Mesenteric fat pad (tissue), 1 donor: ENCODE data around the gene MT3. TPM values are rescaled to one million over a fixed set of nuclear protein-coding genes. Genes with fewer than 3 reads are reported as not detected.

Experiments
- DNase-seq: peaks from one replicate; pipeline ENCODE4 v3.0.0-alpha.2; 2020; ENCODE audit warnings: low spot score
- total RNA-seq: library from RNA; stranded (reverse); fragmentation: NEBNext Ultra II Directional; extraction: Animal tissue kit (Norgen Biotek cat#: 25700); gene quantifications from one replicate; pipeline ENCODE4 v1.2.1, GENCODE V29; 2021
- donor health status: DM: yes; HTN: yes; CAD: no.

The MT3 gene
- total RNA-seq, 1 donor from 2014 or later, result not detected

DNA sequence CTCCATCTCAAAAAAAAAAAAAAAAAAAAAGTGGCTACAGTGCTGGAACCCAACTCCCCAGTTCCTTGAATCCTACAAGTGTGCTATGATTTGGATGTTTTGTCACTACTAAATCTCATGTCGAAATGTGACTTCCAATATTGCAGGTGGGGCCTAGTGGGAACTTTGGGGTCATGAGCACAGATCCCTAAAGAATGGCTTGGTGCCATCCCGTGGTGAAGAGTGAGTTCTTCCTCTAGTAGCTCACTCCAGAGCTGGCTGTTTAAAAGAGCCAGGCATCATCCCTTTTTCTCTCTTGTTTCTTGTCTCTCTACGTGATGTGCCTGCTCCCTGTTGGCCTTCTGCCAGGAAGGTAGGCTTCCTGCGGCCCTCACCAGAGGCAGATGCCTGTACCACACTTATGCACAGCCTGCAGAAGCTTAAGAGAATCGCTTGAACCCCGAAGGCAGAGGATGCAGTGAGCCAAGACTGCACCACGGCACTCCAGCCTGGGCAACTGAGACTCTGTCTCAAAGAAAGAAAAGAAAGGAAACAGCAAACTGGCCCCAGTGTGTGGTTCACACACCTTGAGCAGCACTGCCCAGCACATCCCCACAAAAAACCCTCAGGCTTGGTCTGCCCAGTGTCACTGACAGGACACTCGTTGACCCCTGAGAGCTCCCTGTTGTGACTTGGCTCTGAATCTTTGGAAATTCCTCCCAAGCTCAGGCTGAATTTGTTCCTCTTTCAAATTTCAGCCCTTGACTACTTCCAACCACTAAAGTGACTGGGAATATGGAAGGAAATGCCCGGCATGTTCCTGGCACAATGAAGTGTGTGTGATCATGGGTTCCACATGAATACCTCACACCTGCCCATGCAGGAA is 39.4 kb downstream of the MT3 start:
- DNase-seq, result no peak

DNA sequence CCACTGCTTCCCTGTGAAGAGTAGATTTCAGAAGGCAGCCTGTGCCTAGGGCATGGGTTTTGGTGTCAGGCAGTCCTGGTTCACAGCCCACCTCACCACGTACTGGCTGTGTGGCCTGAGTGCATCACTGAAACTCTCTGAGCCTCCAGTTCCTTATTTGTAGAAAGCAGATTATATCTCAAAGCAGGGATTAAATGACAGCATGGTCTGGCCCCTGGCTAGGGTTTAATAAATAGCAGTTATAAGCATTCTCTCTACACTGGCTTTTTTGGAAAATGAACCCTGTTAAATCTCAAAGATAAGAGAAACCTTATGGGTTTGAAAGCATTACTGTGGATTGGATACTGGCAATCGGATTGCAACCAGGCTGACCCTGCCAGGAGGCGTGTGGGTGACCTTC is 40.2 kb downstream of the MT3 start:
- DNase-seq, result no peak

- no peak for DNase-seq
These were observed 40.8 kb downstream of the MT3 start for GRCh38 chr16:56630134-56630533.

DNA sequence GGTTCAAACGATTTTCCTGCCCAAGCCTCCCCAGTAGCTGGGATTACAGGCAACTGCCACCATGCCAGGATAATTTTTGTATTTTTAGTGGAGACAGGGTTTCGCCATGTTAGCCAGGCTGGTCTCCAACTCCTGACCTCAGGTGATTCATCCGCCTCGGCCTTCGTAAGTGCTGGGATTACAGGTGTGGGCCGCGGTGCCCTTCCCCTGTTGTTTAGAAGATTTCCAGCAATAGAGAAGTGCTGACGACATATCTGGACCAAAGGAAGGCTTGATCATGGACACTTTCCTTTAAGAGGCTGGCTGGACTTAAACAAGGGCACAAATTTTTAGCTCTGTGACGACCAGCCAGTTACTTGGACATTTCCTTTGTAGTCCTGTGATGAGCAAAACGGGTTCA is 41.9 kb downstream of the MT3 start:
- no peak for DNase-seq

GRCh38 chr16:56631832-56632155 is 42.5 kb downstream of the MT3 start:
- no peak for DNase-seq

GRCh38 chr16:56632156-56632847 is 43.0 kb downstream of the MT3 start, which contains the start of gene MT1M:
MT1M (plus strand) TSS chr16:56632659; CDS start chr16:56632732, 73 bp downstream.
- DNase-seq, result peak; percentile 93

GRCh38 chr16:56632848-56633365 is 43.6 kb downstream of the MT3 start:
- DNase-seq, result no peak

DNA sequence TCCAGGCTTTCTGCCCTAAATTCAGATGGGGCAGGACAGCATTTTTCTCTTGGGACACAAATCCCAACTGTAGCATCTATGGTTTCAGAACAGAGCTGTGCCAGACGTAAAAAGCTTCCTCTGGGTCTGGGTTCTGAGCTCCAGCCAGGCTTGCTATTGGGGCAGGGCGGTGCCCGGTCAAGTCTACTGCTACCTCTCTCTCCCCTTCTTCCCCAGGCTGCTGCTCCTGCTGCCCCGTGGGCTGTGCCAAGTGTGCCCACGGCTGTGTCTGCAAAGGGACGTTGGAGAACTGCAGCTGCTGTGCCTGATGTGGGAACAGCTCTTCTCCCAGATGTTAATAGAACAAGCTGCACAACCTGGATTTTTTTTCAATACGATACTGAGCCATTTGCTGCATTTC is 44.2 kb downstream of the MT3 start:
- DNase-seq, result no peak

DNA sequence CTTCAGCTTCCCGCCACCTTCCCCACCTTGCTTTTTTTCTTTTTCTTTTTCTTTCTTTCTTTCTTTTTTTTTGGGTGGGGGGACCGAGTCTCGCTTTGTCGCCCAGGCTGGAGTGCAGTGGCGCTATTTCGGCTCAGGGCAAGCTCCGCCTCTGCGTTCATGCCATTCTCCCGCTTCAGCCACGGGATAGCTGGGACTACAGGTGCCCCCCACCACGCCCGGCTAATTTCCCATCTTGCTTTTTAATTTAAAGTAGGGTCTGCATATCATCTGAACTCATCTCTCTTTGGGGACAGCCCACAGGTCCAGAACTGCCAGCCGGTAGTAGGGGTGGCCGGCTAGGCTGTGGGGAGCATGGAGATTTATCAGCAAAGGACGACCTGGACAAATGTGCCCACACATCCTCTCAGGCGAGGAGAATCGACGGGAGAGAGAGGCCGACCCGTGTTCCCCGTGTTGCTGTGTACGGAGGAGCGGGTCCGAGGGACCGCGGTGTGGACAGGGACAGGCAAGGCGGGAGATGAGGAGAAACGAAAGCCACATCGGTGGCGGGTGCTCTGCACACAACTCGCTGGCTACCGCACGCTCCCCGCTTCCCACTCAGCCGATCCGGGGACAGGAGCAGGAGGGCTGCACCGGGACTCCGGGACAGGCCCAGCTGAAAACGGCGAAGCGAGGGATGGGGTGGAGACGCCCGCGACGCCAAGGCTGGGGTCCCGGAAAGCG is 45.5 kb downstream of the MT3 start:
- DNase-seq, result no peak

DNA sequence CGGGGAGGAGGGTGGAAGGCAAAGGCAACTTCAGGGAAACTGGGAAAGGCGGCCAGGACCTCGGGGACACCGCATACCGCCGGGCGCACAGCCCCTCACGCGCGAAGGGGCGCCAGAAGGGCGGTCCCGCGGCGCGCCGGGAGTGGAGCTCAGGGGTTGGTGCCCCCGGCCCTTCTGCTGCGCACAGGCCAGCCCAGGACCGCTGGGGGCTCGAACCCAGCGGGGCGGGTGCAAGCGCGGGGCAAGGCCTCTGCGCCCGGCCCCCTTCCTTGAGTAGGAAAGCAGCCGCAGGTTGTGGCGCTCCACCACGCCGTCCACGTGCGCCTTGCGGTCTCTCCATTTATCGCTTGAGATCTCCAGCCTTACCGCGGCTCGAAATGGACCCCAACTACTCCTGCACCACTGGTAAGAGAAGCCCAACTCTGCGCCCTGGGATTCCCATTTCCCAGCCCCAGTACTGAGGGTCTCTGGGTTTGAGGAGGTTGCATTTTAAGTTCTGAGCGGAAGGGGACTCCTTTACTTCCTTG is 46.2 kb downstream of the MT3 start:
- DNase-seq, result no peak

- DNase-seq, result no peak
These were observed 47.5 kb downstream of the MT3 start for GRCh38 chr16:56636616-56637413.

GRCh38 chr16:56637814-56638750 is 48.8 kb downstream of the MT3 start, which contains the start of gene MT1A:
MT1A (plus strand) TSS chr16:56638666; CDS start chr16:56638739, 73 bp downstream.
- peak; percentile 95 for DNase-seq

DNA sequence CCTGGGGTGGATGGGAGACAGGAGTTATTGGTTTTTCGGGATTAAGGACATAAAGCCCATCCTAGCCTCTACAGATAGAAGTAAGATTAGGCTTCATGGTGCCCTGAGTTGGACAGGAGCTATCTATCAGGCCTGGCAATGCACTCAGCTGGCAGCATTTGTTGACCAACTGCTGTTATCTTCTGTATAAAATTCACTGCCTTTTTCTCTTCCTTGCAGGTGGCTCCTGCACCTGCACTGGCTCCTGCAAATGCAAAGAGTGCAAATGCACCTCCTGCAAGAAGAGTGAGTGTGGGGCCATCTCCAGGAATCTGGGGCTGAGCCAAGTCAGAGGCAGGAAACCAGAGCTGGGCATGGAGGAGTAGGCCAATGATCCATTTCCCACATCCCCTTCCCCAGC is 49.7 kb downstream of the MT3 start:
- no peak for DNase-seq

DNA sequence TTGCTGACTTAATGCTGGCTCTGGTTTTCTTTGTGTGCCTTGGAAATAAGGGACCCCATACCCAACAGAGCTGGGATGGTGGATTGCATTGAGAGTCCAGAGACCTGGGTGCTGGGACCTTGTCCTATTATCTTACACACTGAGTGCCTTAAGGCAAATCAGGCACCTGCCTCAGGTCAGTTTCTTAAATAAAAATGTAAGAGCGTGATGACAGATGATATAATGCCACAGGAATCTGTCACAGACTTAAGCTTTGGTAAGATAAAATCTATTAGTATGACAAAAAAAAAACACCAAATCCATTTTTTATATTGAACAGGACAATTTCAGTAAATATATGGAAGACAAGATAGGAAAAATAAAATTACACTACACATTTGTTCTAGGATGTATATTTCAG is 50.7 kb downstream of the MT3 start:
- DNase-seq, result no peak

Other genes with a start within 250 kb of the MT3 start
- 113 TPM for gene AMFR, start 164.0 kb upstream of the MT3 start, total RNA-seq
- 71.1 TPM for gene NUDT21, start 138.2 kb upstream of the MT3 start, total RNA-seq
- 44.9 TPM for gene OGFOD1, start 138.0 kb upstream of the MT3 start, total RNA-seq
- 24.9 TPM for gene BBS2, start 69.5 kb upstream of the MT3 start, total RNA-seq
- not detected for gene MT4, start 24.5 kb upstream of the MT3 start, total RNA-seq
- 2,392 TPM for gene MT2A, start 19.1 kb downstream of the MT3 start, total RNA-seq
- gene MT1E, start 36.3 kb downstream of the MT3 start, total RNA-seq, result 410 TPM
- 367 TPM for gene MT1M, start 43.1 kb downstream of the MT3 start, total RNA-seq
- 769 TPM for gene MT1A, start 49.1 kb downstream of the MT3 start, total RNA-seq
- not detected for gene MT1B, start 62.4 kb downstream of the MT3 start, total RNA-seq
- 11.8 TPM for gene MT1F, start 68.4 kb downstream of the MT3 start, total RNA-seq
- 41.5 TPM for gene MT1G, start 78.5 kb downstream of the MT3 start, total RNA-seq
- 0.58 TPM for gene MT1H, start 80.3 kb downstream of the MT3 start, total RNA-seq
- gene MT1X, start 92.9 kb downstream of the MT3 start, total RNA-seq, result 971 TPM
- 52.7 TPM for gene NUP93, start 140.6 kb downstream of the MT3 start, total RNA-seq